Measurements from ENCODE around the gene HOXC10. TPM values are rescaled to one million over a fixed set of nuclear protein-coding genes. Genes with fewer than 3 reads are reported as not detected.

Gene HOXC10
- polyA plus RNA-seq, 1 donor (not counting 4 experiments of a cell fraction or from before 2014, with no cell fraction given) = 14.1 TPM

GRCh38 chr12:53980802-53981496 lies 4.0 kb upstream of the HOXC10 start:
- H3K9me1 ChIP-seq (ENCODE audit: control insufficient read depth, extremely low read depth, insufficient read depth, low read length) = no peaks in the 10 kb centered on the region
- dilution Hi-C loops (cut with MboI; ENCODE audit: extremely low pct_ligation_motif_present, low sequenced_read_pairs) = no loop called here

GRCh38 chr12:53981634-53982565 lies 3.0 kb upstream of the HOXC10 start:
- H3K4me3 ChIP-seq (ENCODE audit: control insufficient read depth in 2 of 3, extremely low read depth in 1 of 3, insufficient read depth in 2 of 3, low read depth in 1 of 3, low read length in 3 of 3) = peak overlapping the region; percentile 44 to 67 (median 67)
- peak overlapping the region; percentile 87 for H3K4me2 ChIP-seq (ENCODE audit: control insufficient read depth, extremely low read depth, insufficient read depth, low read depth, low read length)

More at GRCh38 chr12:53980802-53981496, 4.0 kb upstream of the HOXC10 start:
- H2AFZ ChIP-seq (ENCODE audit: control insufficient read depth, low read length) = no peak overlapping the region
- no peak for TF ChIP-seq CTCF (optimal IDR thresholded peaks at IDR 0.05 in 1 of 3, IDR thresholded peaks at IDR 0.05 in 1 of 3, conservative IDR thresholded peaks at IDR 0.05 in 1 of 3; ENCODE audit: extremely low read depth in 1 of 3, insufficient read depth in 2 of 3, low read length in 3 of 3)
- TF ChIP-seq EZH2 (IDR thresholded peaks at IDR 0.05; ENCODE audit: low read length) = no peak
- no peak for DNase-seq (ENCODE audit: low read depth, low spot score)
- H3K4me3 ChIP-seq (ENCODE audit: control insufficient read depth in 2 of 3, extremely low read depth in 1 of 3, insufficient read depth in 2 of 3, low read depth in 1 of 3, low read length in 3 of 3) = peak overlapping the region in 2 of 3 experiments; percentile 2 to 22
- H3K27ac ChIP-seq (ENCODE audit: control insufficient read depth, insufficient read depth, low read length) = peak overlapping the region; percentile 74
- H3K4me2 ChIP-seq (ENCODE audit: control insufficient read depth, extremely low read depth, insufficient read depth, low read depth, low read length) = peak overlapping the region; percentile 87
- FAIRE-seq = peak; percentile 41
- peaks cover 24% of the 10 kb centered on the region for H3K79me2 ChIP-seq (ENCODE audit: control insufficient read depth, insufficient read depth, low read length)
- H3K36me3 ChIP-seq (ENCODE audit: control insufficient read depth in 2 of 2, extremely low read depth in 1 of 2, insufficient read depth in 2 of 2, low read length in 2 of 2) = no peaks in the 10 kb centered on the region
- H3K27me3 ChIP-seq (ENCODE audit: control insufficient read depth, extremely low read depth, insufficient read depth, low read length) = no peaks in the 10 kb centered on the region
- peaks cover 25% of the 10 kb centered on the region for H3K4me1 ChIP-seq (ENCODE audit: control insufficient read depth, extremely low read depth, insufficient read depth, low read length)
- H3K9ac ChIP-seq (ENCODE audit: control insufficient read depth, extremely low read depth, insufficient read depth, low read length) = peak overlapping the region; percentile 77
- H4K20me1 ChIP-seq (ENCODE audit: control insufficient read depth, extremely low read depth, insufficient read depth, low read length) = no peaks in the 10 kb centered on the region
- no peaks in the 10 kb centered on the region for H3K9me3 ChIP-seq (ENCODE audit: control insufficient read depth, low read depth, low read length)

More at GRCh38 chr12:53981634-53982565, 3.0 kb upstream of the HOXC10 start:
- FAIRE-seq (no peak), DNase-seq (ENCODE audit: low read depth, low spot score) (no peak)
- peak overlapping the region; percentile 74 for H3K27ac ChIP-seq (ENCODE audit: control insufficient read depth, insufficient read depth, low read length)
- no peaks in the 10 kb centered on the region for H4K20me1 ChIP-seq (ENCODE audit: control insufficient read depth, extremely low read depth, insufficient read depth, low read length)
- no peaks in the 10 kb centered on the region for H3K36me3 ChIP-seq (ENCODE audit: control insufficient read depth in 2 of 2, extremely low read depth in 1 of 2, insufficient read depth in 2 of 2, low read length in 2 of 2)
- H3K9me1 ChIP-seq (ENCODE audit: control insufficient read depth, extremely low read depth, insufficient read depth, low read length) = no peaks in the 10 kb centered on the region
- no peaks in the 10 kb centered on the region for H3K9me3 ChIP-seq (ENCODE audit: control insufficient read depth, low read depth, low read length)
- H3K9ac ChIP-seq (ENCODE audit: control insufficient read depth, extremely low read depth, insufficient read depth, low read length) = peak overlapping the region; percentile 77
- no peaks in the 10 kb centered on the region for H3K27me3 ChIP-seq (ENCODE audit: control insufficient read depth, extremely low read depth, insufficient read depth, low read length)
- dilution Hi-C loops (cut with MboI; ENCODE audit: extremely low pct_ligation_motif_present, low sequenced_read_pairs) = no loop called here
- peaks cover 31% of the 10 kb centered on the region for H3K79me2 ChIP-seq (ENCODE audit: control insufficient read depth, insufficient read depth, low read length)
- H3K4me1 ChIP-seq (ENCODE audit: control insufficient read depth, extremely low read depth, insufficient read depth, low read length) = peaks cover 28% of the 10 kb centered on the region
- TF ChIP-seq EZH2 (IDR thresholded peaks at IDR 0.05; ENCODE audit: low read length) (no peak), CTCF (optimal IDR thresholded peaks at IDR 0.05 in 1 of 3, IDR thresholded peaks at IDR 0.05 in 1 of 3, conservative IDR thresholded peaks at IDR 0.05 in 1 of 3; ENCODE audit: extremely low read depth in 1 of 3, insufficient read depth in 2 of 3, low read length in 3 of 3) (peak in 1 of 3 experiments; percentile 12)
- H2AFZ ChIP-seq (ENCODE audit: control insufficient read depth, low read length) = peak overlapping the region; percentile 13

All from keratinocyte (primary cell).